Endothelial cell of umbilical vein (primary cell): Measurements from ENCODE around the gene TMEM54. TPM values are rescaled to one million over a fixed set of nuclear protein-coding genes. Genes with fewer than 3 reads are reported as not detected.

ENCODE experiments used
- BruUV-seq: library from RNA; stranded (reverse); fragments of 400-500 nt; replicated peaks from 2 replicates; lab custom pipeline; 2021; lab: Mats Ljungman, UMichigan
- CTCF ChIA-PET: fragments of 300-600, 350-600 bp; sonication (Branson Sonifier 250); formaldehyde crosslinking; loops from one replicate; lab custom pipeline; 2021; ENCODE audit warnings: antibody characterized with exemption, inconsistent platforms; lab: Charles Lee
- POLR2A ChIA-PET: fragments of 300-600, 350-600 bp; sonication (Branson Sonifier 250); formaldehyde crosslinking; loops from one replicate; lab custom pipeline; 2021; ENCODE audit warnings: antibody characterized with exemption, inconsistent platforms; lab: Charles Lee
- DNase-seq: peaks from one replicate; pipeline ENCODE4 v3.0.0-alpha.2; 2011; ENCODE audit warnings: low read depth, low spot score
- FAIRE-seq: peaks from 2 replicates; lab custom pipeline; 2011; peaks lifted over from hg19 to GRCh38; lab: Jason Lieb, UNC
- H2AFZ ChIP-seq: 2 replicates; pipeline ENCODE4 v1.6.0; 2012; ENCODE audit warnings: low read depth, low read length, control low read depth, inconsistent platforms
- H3K27ac ChIP-seq: 2 replicates; pipeline ENCODE4 v1.5.1; 2011; ENCODE audit warnings: low read depth, mild to moderate bottlenecking, control low read depth, low read length, moderate library complexity; ENCODE audit not compliant: insufficient read depth
- H3K27me3 ChIP-seq, 2 experiments: 2 replicates each; pipeline versions ENCODE4 v1.6.0 to v1.6.1; 2011; ENCODE audit warnings: low read length in 2 of 2, mixed read lengths in 1 of 2; ENCODE audit not compliant: control insufficient read depth in 2 of 2, insufficient read depth in 2 of 2
- H3K36me3 ChIP-seq, 2 experiments: 2 replicates in 1 of 2; 3 replicates in 1 of 2; pipeline ENCODE4 v1.5.1; 2011; ENCODE audit warnings: low read length in 2 of 2, mild to moderate bottlenecking in 1 of 2, moderate library complexity in 1 of 2; ENCODE audit not compliant: control insufficient read depth in 2 of 2, insufficient read depth in 2 of 2; ENCODE audit errors: extremely low read depth in 1 of 2
- H3K4me1 ChIP-seq: 3 replicates; pipeline ENCODE4 v1.5.1; 2011; ENCODE audit warnings: mild to moderate bottlenecking, low read length; ENCODE audit not compliant: control insufficient read depth, insufficient read depth; ENCODE audit errors: extremely low read depth
- H3K4me2 ChIP-seq: 2 replicates; pipeline ENCODE4 v1.6.1; 2011; ENCODE audit warnings: low read length, control low read depth, mixed read lengths; ENCODE audit not compliant: insufficient read depth
- H3K4me3 ChIP-seq, 3 experiments: fragments of 200-600 bp in 1 of 3; sonication (generic), shearing (Covaris generic) in 1 of 3; replicated peaks in 1 of 3; 2 replicates each; pipeline ENCODE4 v1.5.1; 2011 to 2016; ENCODE audit warnings: control low read depth in 3 of 3, low read length in 3 of 3, mild to moderate bottlenecking in 2 of 3, inconsistent platforms in 1 of 3, low read depth in 1 of 3, moderate library complexity in 1 of 3; ENCODE audit not compliant: insufficient read depth in 1 of 3
- H3K79me2 ChIP-seq: 2 replicates; pipeline ENCODE4 v1.6.0; 2012; ENCODE audit warnings: low read length, inconsistent platforms; ENCODE audit not compliant: control insufficient read depth, insufficient read depth
- H3K9ac ChIP-seq: replicated peaks from 2 replicates; pipeline ENCODE3; 2011; ENCODE audit warnings: low read length, control low read depth; ENCODE audit not compliant: insufficient read depth; ENCODE audit errors: extremely low read depth
- H3K9me1 ChIP-seq: replicated peaks from 3 replicates; pipeline ENCODE4 v1.6.0; 2011; ENCODE audit warnings: mild to moderate bottlenecking, low read length; ENCODE audit not compliant: control insufficient read depth, insufficient read depth; ENCODE audit errors: extremely low read depth
- H3K9me3 ChIP-seq: replicated peaks from 2 replicates; pipeline ENCODE4 v1.5.1; 2012; ENCODE audit warnings: low read length, inconsistent platforms; ENCODE audit not compliant: control insufficient read depth, insufficient read depth
- H4K20me1 ChIP-seq: replicated peaks from 2 replicates; pipeline ENCODE3; 2011; ENCODE audit warnings: mild to moderate bottlenecking, low read length; ENCODE audit not compliant: control insufficient read depth, insufficient read depth; ENCODE audit errors: extremely low read depth
- EZH2 ChIP-seq: IDR thresholded peaks from 2 replicates; pipeline ENCODE4 v1.6.1; 2012; ENCODE audit warnings: borderline replicate concordance, low read depth, mild to moderate bottlenecking, moderate library complexity, low read length, inconsistent platforms; ENCODE audit not compliant: severe bottlenecking
- FOS ChIP-seq: IDR thresholded peaks from 2 replicates; pipeline ENCODE4 v1.6.1; 2011; ENCODE audit warnings: mild to moderate bottlenecking, low read length, moderate library complexity, borderline replicate concordance; ENCODE audit not compliant: insufficient read depth
- GATA2 ChIP-seq: IDR thresholded peaks from 2 replicates; pipeline ENCODE4 v1.7.0; 2011; ENCODE audit warnings: low read depth, mild to moderate bottlenecking, moderate library complexity, mixed read lengths, low read length; ENCODE audit not compliant: insufficient read length, insufficient read depth
- JUN ChIP-seq: IDR thresholded peaks from 2 replicates; pipeline ENCODE4 v1.6.1; 2011; ENCODE audit warnings: borderline replicate concordance, low read depth; ENCODE audit not compliant: insufficient read length, insufficient read depth
- MYC ChIP-seq: IDR thresholded peaks from one replicate; pipeline ENCODE4 v1.6.1; 2011; ENCODE audit warnings: mild to moderate bottlenecking, low read depth, low read length
- POLR2A ChIP-seq: IDR thresholded peaks from 2 replicates; pipeline ENCODE4 v1.6.1; 2012; ENCODE audit warnings: low read depth, mild to moderate bottlenecking, control low read depth, low read length
- POLR2AphosphoS5 ChIP-seq: IDR thresholded peaks from 2 replicates; pipeline ENCODE4 v1.6.1; 2012; ENCODE audit warnings: low read depth, mild to moderate bottlenecking, control low read depth, low read length, moderate library complexity; ENCODE audit not compliant: insufficient read depth
- dilution Hi-C: fragments of 300-500 bp; cut with MboI; formaldehyde crosslinking; loops from one replicate; pipeline ENCODE4 v1.15.0; 2019; ENCODE audit warnings: low sequenced_read_pairs; ENCODE audit not compliant: extremely low pct_ligation_motif_present
- intact Hi-C: fragments of 100-400 bp; cut with micrococcal nuclease; formaldehyde crosslinking; loops from one replicate; pipeline ENCODE4 v1.10.0; 2022
- polyA plus RNA-seq, 4 experiments: library from polyadenylated mRNA; depleted of rRNA in 3 of 4; stranded (reverse) in 3 of 4; unstranded in 1 of 4; fragments of >200 nt; gene quantifications; 2 replicates each; pipeline versions ENCODE4 v1.2.1 to v1.2.3, GENCODE V29; 2011 to 2012; ENCODE audit warnings: missing spikeins in 1 of 4
- total RNA-seq: library from RNA; stranded (reverse); gene quantifications from 2 replicates; pipeline ENCODE4 v1.2.3, GENCODE V29; 2021
- TF ChIP-seq, protein P1 (sequence below): IDR thresholded peaks from 2 replicates; pipeline ENCODE4 v1.6.1; 2011; ENCODE audit not compliant: insufficient read depth, insufficient read length
- TF ChIP-seq, protein P2 (sequence below), 2 donors: IDR thresholded peaks; 1 replicate in 1 of 2; 2 replicates in 1 of 2; pipeline ENCODE4 v1.5.1; 2011; ENCODE audit warnings: low read length in 2 of 2, mild to moderate bottlenecking in 2 of 2, moderate library complexity in 2 of 2, control low read depth in 1 of 2, inconsistent platforms in 1 of 2, low read depth in 1 of 2; ENCODE audit not compliant: insufficient read depth in 1 of 2; ENCODE audit errors: extremely low read depth in 1 of 2

Gene TMEM54
- total and polyA plus RNA-seq, 2 donors (not counting 3 experiments of a cell fraction or from before 2014, with no cell fraction given): 23.6 to 77.2 TPM

DNA sequence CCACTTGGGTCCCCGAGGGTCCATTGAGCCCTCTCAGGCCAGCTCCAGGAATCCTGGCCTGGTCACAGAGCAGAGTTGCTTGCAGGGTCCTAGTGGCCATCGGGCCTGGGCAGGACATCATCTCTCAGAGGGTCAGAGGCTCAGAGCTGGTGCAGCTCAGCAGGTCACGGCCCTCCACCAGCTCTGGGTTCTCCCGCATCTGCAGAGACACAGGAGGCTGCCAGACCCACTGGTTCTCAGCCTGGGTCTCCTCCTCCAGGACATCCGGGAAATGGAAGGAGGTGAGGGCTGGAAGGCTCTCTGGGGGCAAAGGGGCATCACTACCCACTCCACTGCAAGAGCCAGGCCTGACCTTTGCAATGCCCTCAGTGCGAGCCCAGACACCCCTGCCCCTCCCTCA is 6.5 kb downstream of the TMEM54 start:
- TF ChIP-seq POLR2AphosphoS5 (no peak), EZH2 (no peak), MYC (no peak), JUN (no peak), POLR2A (no peak), FOS (no peak), GATA2 (no peak)
- TF ChIP-seq, protein P1, sequence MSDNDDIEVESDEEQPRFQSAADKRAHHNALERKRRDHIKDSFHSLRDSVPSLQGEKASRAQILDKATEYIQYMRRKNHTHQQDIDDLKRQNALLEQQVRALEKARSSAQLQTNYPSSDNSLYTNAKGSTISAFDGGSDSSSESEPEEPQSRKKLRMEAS: no peak
- TF ChIP-seq, protein P2, sequence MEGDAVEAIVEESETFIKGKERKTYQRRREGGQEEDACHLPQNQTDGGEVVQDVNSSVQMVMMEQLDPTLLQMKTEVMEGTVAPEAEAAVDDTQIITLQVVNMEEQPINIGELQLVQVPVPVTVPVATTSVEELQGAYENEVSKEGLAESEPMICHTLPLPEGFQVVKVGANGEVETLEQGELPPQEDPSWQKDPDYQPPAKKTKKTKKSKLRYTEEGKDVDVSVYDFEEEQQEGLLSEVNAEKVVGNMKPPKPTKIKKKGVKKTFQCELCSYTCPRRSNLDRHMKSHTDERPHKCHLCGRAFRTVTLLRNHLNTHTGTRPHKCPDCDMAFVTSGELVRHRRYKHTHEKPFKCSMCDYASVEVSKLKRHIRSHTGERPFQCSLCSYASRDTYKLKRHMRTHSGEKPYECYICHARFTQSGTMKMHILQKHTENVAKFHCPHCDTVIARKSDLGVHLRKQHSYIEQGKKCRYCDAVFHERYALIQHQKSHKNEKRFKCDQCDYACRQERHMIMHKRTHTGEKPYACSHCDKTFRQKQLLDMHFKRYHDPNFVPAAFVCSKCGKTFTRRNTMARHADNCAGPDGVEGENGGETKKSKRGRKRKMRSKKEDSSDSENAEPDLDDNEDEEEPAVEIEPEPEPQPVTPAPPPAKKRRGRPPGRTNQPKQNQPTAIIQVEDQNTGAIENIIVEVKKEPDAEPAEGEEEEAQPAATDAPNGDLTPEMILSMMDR (IDR thresholded peaks at IDR 0.05; ENCODE audit: extremely low read depth in 1 of 2, insufficient read depth in 1 of 2, low read depth in 1 of 2, low read length in 2 of 2): no peak
- Histone ChIP-seq H3K27me3 (peaks cover 13 to 19% of the 10 kb centered on the region in 2 experiments), H4K20me1 (no peaks in the 10 kb centered on the region), H3K9me3 (no peaks in the 10 kb centered on the region), H3K4me2 (no peak overlapping the region), H3K36me3 (no peaks in the 10 kb centered on the region), H3K4me3 (no peak overlapping the region), H3K9me1 (no peaks in the 10 kb centered on the region), H2AFZ (no peak overlapping the region), H3K27ac (no peak overlapping the region), H3K4me1 (peaks cover 8% of the 10 kb centered on the region), H3K79me2 (no peaks in the 10 kb centered on the region), H3K9ac (no peak overlapping the region)
- DNase-seq (no peak), FAIRE-seq (no peak)
- dilution Hi-C loops (no loop called here), intact Hi-C loops (no loop called here)
- ChIA-PET CTCF (interaction anchor here (1.0 to 5.7 kb wide), 4 partner anchors 12 to 191 kb away, joined by 3 to 51 read pairs (median 4); no protein-coding TSS in a partner anchor), POLR2A (no interaction called here)
- no TSS peak for BruUV-seq
